Measurements from ENCODE around the gene MCC.

DNA sequence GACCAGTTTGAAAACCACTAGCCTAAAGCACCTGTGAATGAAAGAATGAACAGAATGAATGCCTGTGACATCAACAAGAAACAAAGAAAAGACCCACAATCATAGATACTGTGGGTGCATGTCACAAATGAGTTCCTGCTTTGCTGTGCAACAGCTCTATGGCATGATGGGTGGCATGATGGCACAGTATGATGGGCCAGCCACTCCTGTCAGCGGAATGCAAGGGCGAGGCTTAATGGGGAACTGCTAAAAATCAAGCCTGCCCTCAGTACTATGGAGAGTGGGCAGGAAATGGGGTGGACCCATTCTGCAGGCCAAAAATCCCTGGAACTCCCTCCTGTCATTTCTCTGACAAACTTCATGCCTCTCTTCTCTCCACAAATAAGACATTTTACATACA is 422.6 kb downstream of the MCC start:
- TF ChIP-seq, protein P1, sequence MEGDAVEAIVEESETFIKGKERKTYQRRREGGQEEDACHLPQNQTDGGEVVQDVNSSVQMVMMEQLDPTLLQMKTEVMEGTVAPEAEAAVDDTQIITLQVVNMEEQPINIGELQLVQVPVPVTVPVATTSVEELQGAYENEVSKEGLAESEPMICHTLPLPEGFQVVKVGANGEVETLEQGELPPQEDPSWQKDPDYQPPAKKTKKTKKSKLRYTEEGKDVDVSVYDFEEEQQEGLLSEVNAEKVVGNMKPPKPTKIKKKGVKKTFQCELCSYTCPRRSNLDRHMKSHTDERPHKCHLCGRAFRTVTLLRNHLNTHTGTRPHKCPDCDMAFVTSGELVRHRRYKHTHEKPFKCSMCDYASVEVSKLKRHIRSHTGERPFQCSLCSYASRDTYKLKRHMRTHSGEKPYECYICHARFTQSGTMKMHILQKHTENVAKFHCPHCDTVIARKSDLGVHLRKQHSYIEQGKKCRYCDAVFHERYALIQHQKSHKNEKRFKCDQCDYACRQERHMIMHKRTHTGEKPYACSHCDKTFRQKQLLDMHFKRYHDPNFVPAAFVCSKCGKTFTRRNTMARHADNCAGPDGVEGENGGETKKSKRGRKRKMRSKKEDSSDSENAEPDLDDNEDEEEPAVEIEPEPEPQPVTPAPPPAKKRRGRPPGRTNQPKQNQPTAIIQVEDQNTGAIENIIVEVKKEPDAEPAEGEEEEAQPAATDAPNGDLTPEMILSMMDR (IDR thresholded peaks at IDR 0.05) = no peak
- no peak for TF ChIP-seq POLR2A (IDR thresholded peaks at IDR 0.05)
